ENCODE data around the gene CHTF18.
A peak's percentile ranks its signal among the peaks of the same experiment; 100 is the strongest.

The CHTF18 gene

DNA sequence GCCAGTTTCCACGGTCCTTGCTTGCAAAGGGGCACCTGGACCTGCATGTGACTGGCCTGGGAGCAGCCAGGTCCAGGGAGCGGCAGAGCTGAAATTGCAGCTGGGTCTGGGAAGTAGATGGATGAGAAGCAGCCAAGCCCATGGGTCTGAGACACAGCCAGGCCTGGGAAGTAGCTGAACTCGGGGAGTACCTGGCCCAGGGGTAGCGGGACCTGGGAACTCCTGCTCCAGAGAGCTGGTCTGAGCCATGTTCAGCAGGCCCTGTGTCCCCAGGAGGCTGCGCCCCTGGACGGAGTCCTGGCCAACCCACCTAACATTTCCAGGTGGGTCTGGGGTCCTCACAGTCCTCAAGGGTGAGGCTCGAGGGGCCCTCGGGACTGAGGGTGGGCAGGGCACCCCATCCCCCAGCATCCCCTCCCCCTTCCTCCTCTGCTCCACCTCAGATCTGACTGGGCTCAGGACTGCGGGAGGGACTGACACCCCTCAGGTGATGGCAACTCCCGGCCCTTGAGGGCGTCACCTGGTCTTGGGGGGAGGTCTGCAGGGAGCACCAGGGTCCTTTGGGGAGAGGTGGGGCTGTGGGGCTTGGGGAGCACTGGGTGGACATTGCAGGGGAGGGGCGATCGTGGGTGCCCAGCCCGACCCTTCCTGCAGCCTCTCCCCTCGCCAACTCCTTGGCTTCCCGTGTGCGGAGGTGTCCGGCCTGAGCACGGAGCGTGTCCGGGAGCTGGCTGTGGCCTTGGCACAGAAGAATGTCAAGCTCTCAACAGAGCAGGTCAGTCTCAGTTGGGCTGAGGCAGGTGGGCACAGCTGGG, 24.8 kb upstream of the CHTF18 start:
- no peaks in the 10 kb centered on the region for H3K27me3 ChIP-seq (replicated peaks; ENCODE audit: control insufficient read depth, insufficient read depth, low read length)
- DNase-seq (ENCODE audit: extremely low read depth, insufficient read length) = no peak
- H3K36me3 ChIP-seq (ENCODE audit: control insufficient read depth, insufficient read depth, low read length) = no peaks in the 10 kb centered on the region
- H3K4me3 ChIP-seq (replicated peaks; ENCODE audit: low read depth, low read length) = no peak overlapping the region
- TF ChIP-seq CTCF (IDR thresholded peaks at IDR 0.05; ENCODE audit: insufficient read depth, low read length, poor library complexity, severe bottlenecking) = no peak

DNA sequence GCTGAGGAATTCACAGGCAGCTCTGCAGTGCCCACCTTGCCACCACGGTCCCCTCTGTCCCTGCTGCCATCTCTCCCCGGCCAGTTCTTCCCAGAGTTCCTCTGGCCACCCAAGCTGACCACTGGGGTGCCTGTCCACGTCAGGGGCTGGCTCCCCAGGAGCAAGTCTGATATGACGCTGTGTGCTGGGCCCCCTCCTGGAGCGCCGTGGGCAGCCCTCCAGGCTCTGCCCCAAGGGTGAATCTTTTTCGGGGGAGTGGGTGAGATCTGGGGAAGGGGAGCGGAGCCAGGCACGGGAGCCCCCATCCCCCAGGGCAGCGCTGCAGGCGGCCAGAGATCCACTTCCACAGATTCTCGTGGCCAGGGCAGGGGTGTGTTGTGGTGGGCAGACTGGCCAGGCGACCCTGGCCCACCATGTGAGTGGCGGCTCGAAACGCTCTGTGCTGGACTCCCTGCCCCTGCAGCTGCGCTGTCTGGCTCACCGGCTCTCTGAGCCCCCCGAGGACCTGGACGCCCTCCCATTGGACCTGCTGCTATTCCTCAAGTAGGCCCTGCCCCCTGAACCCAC, 24.2 kb upstream of the CHTF18 start:
- TF ChIP-seq CTCF (IDR thresholded peaks at IDR 0.05; ENCODE audit: insufficient read depth, low read length, poor library complexity, severe bottlenecking) = no peak
- Histone ChIP-seq H3K27me3 (replicated peaks; ENCODE audit: control insufficient read depth, insufficient read depth, low read length) (no peaks in the 10 kb centered on the region), H3K36me3 (ENCODE audit: control insufficient read depth, insufficient read depth, low read length) (no peaks in the 10 kb centered on the region)

DNA sequence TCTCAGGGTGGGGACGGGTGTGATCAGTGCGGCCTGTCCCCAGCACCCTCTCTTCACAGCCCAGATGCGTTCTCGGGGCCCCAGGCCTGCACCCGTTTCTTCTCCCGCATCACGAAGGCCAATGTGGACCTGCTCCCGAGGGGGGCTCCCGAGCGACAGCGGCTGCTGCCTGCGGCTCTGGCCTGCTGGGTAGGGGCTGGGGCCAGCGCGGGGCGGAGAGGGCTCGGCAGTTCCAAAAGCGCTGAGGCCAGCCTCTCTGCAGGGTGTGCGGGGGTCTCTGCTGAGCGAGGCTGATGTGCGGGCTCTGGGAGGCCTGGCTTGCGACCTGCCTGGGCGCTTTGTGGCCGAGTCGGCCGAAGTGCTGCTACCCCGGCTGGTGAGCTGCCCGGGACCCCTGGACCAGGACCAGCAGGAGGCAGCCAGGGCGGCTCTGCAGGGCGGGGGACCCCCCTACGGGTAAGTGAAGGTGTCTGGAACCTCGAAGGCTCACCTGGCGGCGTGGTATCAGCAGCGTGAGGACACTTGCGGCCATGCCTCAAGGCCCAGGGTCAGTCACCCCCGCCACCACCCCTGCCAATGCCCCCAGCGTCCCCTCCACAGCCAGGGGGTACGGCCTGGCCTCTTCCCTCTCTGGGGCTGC, 23.5 kb upstream of the CHTF18 start:
- H3K27me3 ChIP-seq (replicated peaks; ENCODE audit: control insufficient read depth, insufficient read depth, low read length) = no peaks in the 10 kb centered on the region
- peak; percentile 4 for DNase-seq (ENCODE audit: extremely low read depth, insufficient read length)
- H3K4me3 ChIP-seq (replicated peaks; ENCODE audit: low read depth, low read length) = no peak overlapping the region
- no peaks in the 10 kb centered on the region for H3K36me3 ChIP-seq (ENCODE audit: control insufficient read depth, insufficient read depth, low read length)
- no peak for TF ChIP-seq CTCF (IDR thresholded peaks at IDR 0.05; ENCODE audit: insufficient read depth, low read length, poor library complexity, severe bottlenecking)

More for the DNA sequence above, 24.2 kb upstream of the CHTF18 start:
- DNase-seq (ENCODE audit: extremely low read depth, insufficient read length) = no peak
- H3K4me3 ChIP-seq (replicated peaks; ENCODE audit: low read depth, low read length) = no peak overlapping the region

DNA sequence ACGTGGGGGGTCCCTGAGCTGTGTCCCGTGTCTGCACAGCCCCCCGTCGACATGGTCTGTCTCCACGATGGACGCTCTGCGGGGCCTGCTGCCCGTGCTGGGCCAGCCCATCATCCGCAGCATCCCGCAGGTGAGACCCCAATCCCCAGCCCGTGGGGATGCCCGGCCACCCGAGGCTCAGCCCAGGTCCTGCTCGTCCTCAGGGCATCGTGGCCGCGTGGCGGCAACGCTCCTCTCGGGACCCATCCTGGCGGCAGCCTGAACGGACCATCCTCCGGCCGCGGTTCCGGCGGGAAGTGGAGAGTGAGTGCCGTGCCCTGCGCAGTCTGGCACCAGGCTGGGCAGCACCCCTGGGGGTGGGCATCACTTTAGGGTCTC, 22.9 kb upstream of the CHTF18 start:
- Histone ChIP-seq H3K4me3 (replicated peaks; ENCODE audit: low read depth, low read length) (no peak overlapping the region), H3K27me3 (replicated peaks; ENCODE audit: control insufficient read depth, insufficient read depth, low read length) (no peaks in the 10 kb centered on the region), H3K36me3 (ENCODE audit: control insufficient read depth, insufficient read depth, low read length) (no peaks in the 10 kb centered on the region)
- no peak for TF ChIP-seq CTCF (IDR thresholded peaks at IDR 0.05; ENCODE audit: insufficient read depth, low read length, poor library complexity, severe bottlenecking)
- no peak for DNase-seq (ENCODE audit: extremely low read depth, insufficient read length)

DNA sequence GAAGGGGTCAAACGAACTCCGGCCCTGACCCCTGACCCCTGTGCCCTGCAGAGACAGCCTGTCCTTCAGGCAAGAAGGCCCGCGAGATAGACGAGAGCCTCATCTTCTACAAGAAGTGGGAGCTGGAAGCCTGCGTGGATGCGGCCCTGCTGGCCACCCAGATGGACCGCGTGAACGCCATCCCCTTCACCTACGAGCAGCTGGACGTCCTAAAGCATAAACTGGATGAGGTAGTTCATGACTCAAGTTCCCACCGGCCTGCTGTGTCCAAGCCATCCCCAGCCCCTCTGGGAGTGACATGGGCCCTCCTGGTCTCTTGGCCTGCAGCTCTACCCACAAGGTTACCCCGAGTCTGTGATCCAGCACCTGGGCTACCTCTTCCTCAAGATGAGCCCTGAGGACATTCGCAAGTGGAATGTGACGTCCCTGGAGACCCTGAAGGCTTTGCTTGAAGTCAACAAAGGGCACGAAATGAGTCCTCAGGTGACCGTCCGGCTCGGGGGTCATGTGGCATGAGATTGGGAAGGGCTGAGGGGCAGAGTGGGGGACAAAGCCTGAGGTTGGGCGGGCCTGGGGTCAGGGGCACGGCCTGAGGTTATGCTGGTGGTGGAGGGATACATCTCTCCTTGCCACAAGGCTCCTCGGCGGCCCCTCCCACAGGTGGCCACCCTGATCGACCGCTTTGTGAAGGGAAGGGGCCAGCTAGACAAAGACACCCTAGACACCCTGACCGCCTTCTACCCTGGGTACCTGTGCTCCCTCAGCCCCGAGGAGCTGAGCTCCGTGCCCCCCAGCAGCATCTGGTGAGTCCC, 22.2 kb upstream of the CHTF18 start:
- Histone ChIP-seq H3K27me3 (replicated peaks; ENCODE audit: control insufficient read depth, insufficient read depth, low read length) (no peaks in the 10 kb centered on the region), H3K4me3 (replicated peaks; ENCODE audit: low read depth, low read length) (no peak overlapping the region), H3K36me3 (ENCODE audit: control insufficient read depth, insufficient read depth, low read length) (no peaks in the 10 kb centered on the region)
- DNase-seq (ENCODE audit: extremely low read depth, insufficient read length) = no peak
- TF ChIP-seq CTCF (IDR thresholded peaks at IDR 0.05; ENCODE audit: insufficient read depth, low read length, poor library complexity, severe bottlenecking) = no peak
